Lung (tissue), 12 donors: Measurements from ENCODE around the gene ARHGEF18. TPM values are rescaled to one million over a fixed set of nuclear protein-coding genes. Genes with fewer than 3 reads are reported as not detected.

Experiments used
- ATAC-seq: fragments of 200-7000 bp; cut with Tn5 transposase; one replicate; pipeline ENCODE4 v1.9.1; 2020; ENCODE audit warnings: moderate number of reproducible peaks; ENCODE audit not compliant: insufficient read depth, low FRiP score
- DNase-seq, 3 donors: peaks; one replicate each; pipeline ENCODE4 v3.0.0-alpha.2; 2013 to 2017
- H3K27ac ChIP-seq, 2 donors: one replicate each; pipeline ENCODE4 v1.5.1; 2013; ENCODE audit warnings: mild to moderate bottlenecking in 2 of 2, moderate library complexity in 2 of 2, control low read depth in 1 of 2, inconsistent platforms in 1 of 2, low read depth in 1 of 2, low read length in 1 of 2
- H3K27me3 ChIP-seq, 3 donors: one replicate each; pipeline ENCODE4 v1.5.1; 2013; ENCODE audit warnings: low read length in 2 of 3; ENCODE audit not compliant: control insufficient read depth in 3 of 3, insufficient read depth in 3 of 3
- H3K36me3 ChIP-seq, 4 donors: one replicate each; pipeline ENCODE4 v1.5.1; 2013; ENCODE audit warnings: low read length in 4 of 4, mild to moderate bottlenecking in 1 of 4, moderate library complexity in 1 of 4; ENCODE audit not compliant: control insufficient read depth in 4 of 4, insufficient read depth in 4 of 4
- H3K4me1 ChIP-seq, 5 donors: one replicate each; pipeline ENCODE4 v1.5.1; 2013; ENCODE audit warnings: low read length in 5 of 5, mild to moderate bottlenecking in 2 of 5, moderate library complexity in 1 of 5; ENCODE audit not compliant: control insufficient read depth in 5 of 5, insufficient read depth in 5 of 5
- H3K4me3 ChIP-seq: one replicate; pipeline ENCODE4 v1.5.1; 2013; ENCODE audit warnings: mild to moderate bottlenecking, control low read depth, moderate library complexity
- H3K9ac ChIP-seq, 2 donors: one replicate each; pipeline ENCODE4 v1.5.1; 2013; ENCODE audit warnings: low read length in 2 of 2, control low read depth in 1 of 2; ENCODE audit not compliant: insufficient read depth in 1 of 2
- H3K9me3 ChIP-seq, 4 donors: one replicate each; pipeline ENCODE4 v1.5.1; 2013; ENCODE audit warnings: low read length in 3 of 4, mild to moderate bottlenecking in 1 of 4, moderate library complexity in 1 of 4; ENCODE audit not compliant: control insufficient read depth in 4 of 4, insufficient read depth in 3 of 4
- CTCF ChIP-seq: IDR thresholded peaks from 2 replicates; pipeline ENCODE4 v1.5.1; 2012; ENCODE audit warnings: mild to moderate bottlenecking; ENCODE audit errors: control extremely low read depth, extremely low read depth
- WGBS, 2 donors: extraction: QIAGEN DNeasy Blood & Tissue Kit; methylation state at CpG; one replicate each; pipeline ENCODE4 v1.1.7; 2013; 5-methylcytosine and 5-hydroxymethylcytosine counted together
- polyA plus RNA-seq, 2 donors: library from polyadenylated mRNA; stranded (reverse); fragments of 200-250 nt; gene quantifications; one replicate each; pipeline ENCODE4 v1.2.1, GENCODE V29; 2013
- total RNA-seq, 2 donors: library from RNA; depleted of rRNA in 1 of 2; stranded (reverse); fragments of >200 nt in 1 of 2; gene quantifications; one replicate each; pipeline ENCODE4 v1.2.1, GENCODE V29; 2014 to 2021
- donor health status: control.
- donor health status: control.
- donor health status: Bipolar disorder and iron deficiency.
- donor health status: healthy.
- donor health status: DM: yes; HTN: yes; CAD: no.

The ARHGEF18 gene
- total and polyA plus RNA-seq, 4 donors: 22.8 to 55.6 (median 35.5) TPM

DNA sequence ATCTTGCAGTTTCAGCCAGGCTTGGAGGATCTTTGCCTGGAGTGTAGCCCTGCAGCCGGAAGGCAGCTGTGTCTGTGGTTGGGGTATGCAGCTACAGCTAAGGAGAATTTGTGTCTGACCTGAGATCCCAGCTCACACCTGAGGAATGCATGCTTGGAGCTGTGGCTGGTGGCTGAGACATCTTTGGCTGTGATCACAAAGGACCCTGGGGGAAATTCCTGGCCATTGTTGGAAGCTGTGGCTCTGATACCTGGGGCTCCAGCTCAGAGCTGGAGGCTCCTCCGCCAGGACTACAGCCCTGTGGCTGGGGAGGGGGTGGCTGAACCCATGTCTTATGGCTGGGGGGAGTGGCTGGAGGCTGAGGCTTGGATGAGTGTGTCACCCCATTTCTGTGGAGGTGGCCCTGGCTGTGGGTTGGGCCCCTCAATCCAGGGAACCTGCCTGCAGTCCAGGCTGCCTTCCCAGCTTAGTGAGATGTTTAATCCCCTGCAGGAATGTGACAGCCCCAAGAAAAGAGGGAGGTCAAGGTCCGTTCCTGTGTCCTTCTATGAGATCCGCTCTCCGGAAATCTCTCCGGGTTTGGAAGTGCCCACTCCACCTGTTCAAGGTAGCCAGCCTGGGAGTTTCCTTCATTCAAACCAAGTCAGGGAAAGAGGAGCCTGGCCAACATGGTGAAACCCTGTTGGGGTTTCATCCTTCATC is 27.6 kb downstream of the ARHGEF18 start:
- 87 to 89% methylated on average over 6 of the region's 6 CpGs for WGBS, 2 donors
- no peak overlapping the region for H3K27ac ChIP-seq
- DNase-seq (no peak), ATAC-seq (no peak)
- H3K4me1 ChIP-seq: no peaks in the 10 kb centered on the region
- no peak overlapping the region for H3K9ac ChIP-seq
- TF ChIP-seq CTCF: no peak
- H3K27me3 ChIP-seq: no peaks in the 10 kb centered on the region
- H3K36me3 ChIP-seq: peaks cover 0 to 4% (median 1%) of the 10 kb centered on the region in 4 donors
- H3K9me3 ChIP-seq: no peaks in the 10 kb centered on the region
- H3K4me3 ChIP-seq: no peak overlapping the region

- H3K9me3 ChIP-seq: no peaks in the 10 kb centered on the region
- DNase-seq (no peak), ATAC-seq (no peak)
- no peak for TF ChIP-seq CTCF
- no peaks in the 10 kb centered on the region for H3K4me1 ChIP-seq
- no peak overlapping the region for H3K4me3 ChIP-seq
- no peak overlapping the region for H3K9ac ChIP-seq
- H3K27ac ChIP-seq: no peak overlapping the region
- H3K27me3 ChIP-seq: no peaks in the 10 kb centered on the region
- WGBS, 2 donors: 96% methylated on average over 7 of the region's 7 CpGs
- peaks cover 0 to 4% (median 1%) of the 10 kb centered on the region in 4 donors for H3K36me3 ChIP-seq
Measured at GRCh38 chr19:7377196-7377595, 28.5 kb downstream of the ARHGEF18 start.

GRCh38 chr19:7381073-7381390 is 32.3 kb downstream of the ARHGEF18 start:
- WGBS, 2 donors: 89 to 91% methylated on average over 7 of the region's 7 CpGs
- Histone ChIP-seq H3K9ac (no peak overlapping the region), H3K4me3 (no peak overlapping the region), H3K27ac (no peak overlapping the region), H3K36me3 (peaks cover 0 to 4% (median 1%) of the 10 kb centered on the region in 4 donors), H3K9me3 (peaks cover 0 to 2% (median 0%) of the 10 kb centered on the region in 4 donors), H3K27me3 (no peaks in the 10 kb centered on the region), H3K4me1 (peaks cover 0 to 1% (median 0%) of the 10 kb centered on the region in 5 donors)
- no peak for DNase-seq
- ATAC-seq: no peak
- TF ChIP-seq CTCF: no peak

DNA sequence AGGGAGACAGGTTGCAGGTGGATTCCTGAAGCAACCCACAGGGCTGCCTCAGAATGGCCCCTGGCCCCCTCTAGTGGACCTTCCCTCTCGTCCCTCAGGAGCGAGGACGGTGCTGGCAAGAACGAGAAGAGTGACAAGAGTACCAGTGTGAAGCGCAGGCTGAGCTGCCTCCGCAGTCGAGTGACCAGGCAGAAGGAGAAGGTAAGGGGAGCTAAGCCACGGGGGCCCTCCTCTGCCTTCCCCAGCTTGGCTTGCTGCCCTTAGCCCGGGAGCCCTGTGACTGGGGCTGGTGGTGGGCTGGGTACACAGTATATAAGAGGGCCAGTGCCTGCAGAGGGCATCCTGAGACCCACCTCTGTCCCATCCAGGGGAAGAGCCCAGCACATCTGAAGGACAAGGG is 34.0 kb downstream of the ARHGEF18 start:
- Histone ChIP-seq H3K9me3 (peaks cover 0 to 2% (median 0%) of the 10 kb centered on the region in 4 donors), H3K4me1 (peaks cover 0 to 5% (median 0%) of the 10 kb centered on the region in 5 donors), H3K9ac (no peak overlapping the region), H3K27ac (no peak overlapping the region), H3K27me3 (no peaks in the 10 kb centered on the region), H3K36me3 (peaks cover 0 to 5% (median 1%) of the 10 kb centered on the region in 4 donors), H3K4me3 (no peak overlapping the region)
- ATAC-seq: no peak
- no peak for TF ChIP-seq CTCF
- 65 to 82% methylated on average over 9 of the region's 9 CpGs for WGBS, 2 donors
- no peak for DNase-seq
